Measurements from ENCODE around the gene POLR3B. TPM values are rescaled to one million over a fixed set of nuclear protein-coding genes. Genes with fewer than 3 reads are reported as not detected.

Gene POLR3B
- total and polyA plus RNA-seq, 9 of the 15 experiments (the other 6 are each of a cell fraction or from before 2014, with no cell fraction given): 7.6 to 17.9 (median 14.4) TPM

GRCh38 chr12:106342397-106343213 is 14.9 kb upstream of the POLR3B start:
- BruUV-seq (replicated peaks): no TSS peak
- in situ Hi-C loops (cut with MboI): no loop called here
- ATAC-seq: peak; percentile 47; the same call in 2 of the 3 replicates
- Histone ChIP-seq H3K4me3 (no peak overlapping the region), H3K9me3 (replicated peaks; ENCODE audit: control insufficient read depth, insufficient read depth, low read depth, low read length) (no peaks in the 10 kb centered on the region), H2AFZ (ENCODE audit: low read depth, low read length) (0 out of 2 replicates have a peak overlapping the region, but pooled peaks have one; percentile 34), H4K20me1 (replicated peaks; ENCODE audit: control insufficient read depth, insufficient read depth, low read length) (no peaks in the 10 kb centered on the region), H3K4me1 (replicated peaks in 1 of 2; ENCODE audit: control insufficient read depth in 2 of 2, insufficient read depth in 2 of 2, low read length in 2 of 2) (no peaks in the 10 kb centered on the region), H3K9ac (ENCODE audit: insufficient read depth in 1 of 2, low read depth in 2 of 2, low read length in 2 of 2) (no peak overlapping the region), H3K27me3 (ENCODE audit: control insufficient read depth in 2 of 2, insufficient read depth in 2 of 2, low read length in 2 of 2) (no peaks in the 10 kb centered on the region), H3K79me2 (ENCODE audit: control insufficient read depth, insufficient read depth, low read length) (no peaks in the 10 kb centered on the region), H3K9me1 (ENCODE audit: control insufficient read depth, insufficient read depth, low read length) (no peaks in the 10 kb centered on the region), H3K36me3 (ENCODE audit: control insufficient read depth, insufficient read depth, low read length) (no peaks in the 10 kb centered on the region), H3K4me2 (ENCODE audit: insufficient read depth, low read length) (no peak overlapping the region), H3K27ac (ENCODE audit: extremely low read depth, low read depth, low read length) (no peak overlapping the region)
- FAIRE-seq: peak; percentile 56
- intact Hi-C loops (cut with micrococcal nuclease): loop anchor here (5.0 kb wide), 1 partner anchor 60 kb away; no protein-coding TSS in a partner anchor
- DNase-seq (ENCODE audit: extremely low read depth in 1 of 4, low spot score in 3 of 4): peak in 1 of 4 experiments; percentile 13
- POLR2A ChIA-PET: interaction anchor here (0.7 to 2.0 kb wide), 2 partner anchors 17 to 22 kb away, joined by 4 to 7 read pairs; no protein-coding TSS in a partner anchor
- CTCF ChIA-PET (ENCODE audit: low intra/inter-chr PET ratio): interaction anchor here (1.1 kb wide), 1 partner anchor 116 kb away, joined by 3 read pairs; no protein-coding TSS in a partner anchor
- TF ChIP-seq RBM22 (IDR thresholded peaks at IDR 0.05; ENCODE audit: low read depth, low read length, poor library complexity, severe bottlenecking) (no peak), NBN (IDR thresholded peaks at IDR 0.05; ENCODE audit: low read depth) (no peak), YBX1 (IDR thresholded peaks at IDR 0.05) (no peak), JUND (IDR thresholded peaks at IDR 0.05; ENCODE audit: borderline replicate concordance, low read depth, low read length) (peak; percentile 44; the same call in 1 of the 2 replicates), JUND (tag; IDR thresholded peaks at IDR 0.05; ENCODE audit: borderline replicate concordance, low read depth, low read length) (no peak), ATF3 (IDR thresholded peaks at IDR 0.05) (peak; percentile 11; the same call in 1 of the 2 replicates), ATF3 (CRISPR knock-in tag; conservative IDR thresholded peaks at IDR 0.05) (no peak), FOSL1 (tag; conservative IDR thresholded peaks at IDR 0.05) (peak; percentile 68), RFX1 (IDR thresholded peaks at IDR 0.05) (peak; percentile 78), MLLT1 (IDR thresholded peaks at IDR 0.05) (no peak)
- WGBS (ENCODE audit: insufficient coverage, low coverage, missing lambda C conversion rate): 9% methylated on average over 9 of the region's 9 CpGs

Data from K562 (cell line).